Neuronal stem cell (in vitro differentiated cells): Measurements from ENCODE around the gene GNAT1. TPM values are rescaled to one million over a fixed set of nuclear protein-coding genes. Genes with fewer than 3 reads are reported as not detected.

Experiments
- DNase-seq: peaks from one replicate; pipeline ENCODE4 v3.0.0-alpha.2; 2013; ENCODE audit warnings: low spot score
- H2AFZ ChIP-seq: one replicate; pipeline ENCODE4 v1.6.1; 2013; ENCODE audit warnings: mild to moderate bottlenecking, low read length, inconsistent platforms
- H2AK5ac ChIP-seq: 2 replicates; pipeline ENCODE4 v1.6.1; 2013; ENCODE audit warnings: low read depth, mild to moderate bottlenecking, inconsistent platforms, low read length, moderate library complexity, mixed read lengths
- H2BK120ac ChIP-seq: 2 replicates; pipeline ENCODE4 v1.6.1; 2013; ENCODE audit warnings: low read depth, mild to moderate bottlenecking, inconsistent platforms, low read length, moderate library complexity, mixed read lengths
- H2BK12ac ChIP-seq: one replicate; pipeline ENCODE4 v1.6.1; 2013; ENCODE audit warnings: low read length, inconsistent platforms
- H2BK15ac ChIP-seq: 2 replicates; pipeline ENCODE4 v1.6.1; 2013; ENCODE audit warnings: mild to moderate bottlenecking, low read length, inconsistent platforms, mixed read lengths
- H2BK5ac ChIP-seq: one replicate; pipeline ENCODE4 v1.6.1; 2013; ENCODE audit warnings: inconsistent platforms, mild to moderate bottlenecking, low read length, moderate library complexity
- H3K14ac ChIP-seq: one replicate; pipeline ENCODE4 v1.6.1; 2013; ENCODE audit warnings: low read length, inconsistent platforms
- H3K18ac ChIP-seq: 2 replicates; pipeline ENCODE4 v1.6.1; 2013; ENCODE audit warnings: low read length, inconsistent platforms
- H3K23ac ChIP-seq: 2 replicates; pipeline ENCODE4 v1.6.1; 2013; ENCODE audit warnings: low read depth, mild to moderate bottlenecking, mixed read lengths, low read length, inconsistent platforms; ENCODE audit not compliant: poor library complexity
- H3K27ac ChIP-seq: replicated peaks from 3 replicates; pipeline ENCODE4 v1.5.1; 2013; ENCODE audit warnings: low read length, inconsistent platforms
- H3K27me3 ChIP-seq, 3 experiments: 2 replicates each; pipeline ENCODE4 v1.6.1; 2013; ENCODE audit warnings: low read length in 3 of 3, mild to moderate bottlenecking in 2 of 3, inconsistent platforms in 1 of 3, low read depth in 1 of 3, mixed read lengths in 1 of 3, moderate library complexity in 1 of 3; ENCODE audit not compliant: control insufficient read depth in 3 of 3, insufficient read depth in 3 of 3
- H3K36me3 ChIP-seq, 2 donors: replicated peaks in 1 of 2; 2 replicates each; pipeline ENCODE4 v1.6.1; 2013; ENCODE audit warnings: low read length in 2 of 2; ENCODE audit not compliant: control insufficient read depth in 2 of 2, insufficient read depth in 2 of 2
- H3K4ac ChIP-seq: 2 replicates; pipeline ENCODE4 v1.6.1; 2013; ENCODE audit warnings: inconsistent platforms, mild to moderate bottlenecking, low read length, moderate library complexity
- H3K4me1 ChIP-seq, 2 donors: 1 replicate in 1 of 2; 2 replicates in 1 of 2; pipeline ENCODE4 v1.6.1; 2013; ENCODE audit warnings: low read length in 2 of 2, low read depth in 1 of 2; ENCODE audit not compliant: control insufficient read depth in 2 of 2, insufficient read depth in 1 of 2
- H3K4me2 ChIP-seq: one replicate; pipeline ENCODE4 v1.6.1; 2013; ENCODE audit warnings: mild to moderate bottlenecking, low read length, inconsistent platforms; ENCODE audit not compliant: insufficient read depth, poor library complexity, severe bottlenecking
- H3K4me3 ChIP-seq, 2 donors: 2 replicates each; pipeline ENCODE4 v1.5.1; 2013; ENCODE audit warnings: low read length in 2 of 2, mild to moderate bottlenecking in 2 of 2, inconsistent platforms in 1 of 2, moderate library complexity in 1 of 2
- H3K79me1 ChIP-seq: one replicate; pipeline ENCODE4 v1.6.1; 2013; ENCODE audit warnings: low read depth, mild to moderate bottlenecking, inconsistent platforms, low read length, moderate library complexity
- H3K9ac ChIP-seq: one replicate; pipeline ENCODE4 v1.6.1; 2013; ENCODE audit warnings: mild to moderate bottlenecking, low read depth, low read length, inconsistent platforms; ENCODE audit not compliant: poor library complexity
- H3K9me3 ChIP-seq, 2 donors: replicated peaks in 1 of 2; 2 replicates each; pipeline versions ENCODE3 to v1.6.1; 2013; ENCODE audit warnings: low read length in 2 of 2, mild to moderate bottlenecking in 2 of 2, inconsistent platforms in 1 of 2, low read depth in 1 of 2, mixed read lengths in 1 of 2, moderate library complexity in 1 of 2; ENCODE audit not compliant: control insufficient read depth in 2 of 2, insufficient read depth in 1 of 2
- H4K8ac ChIP-seq: one replicate; pipeline ENCODE4 v1.6.1; 2013; ENCODE audit warnings: low read depth, mild to moderate bottlenecking, inconsistent platforms, low read length, moderate library complexity
- H4K91ac ChIP-seq: one replicate; pipeline ENCODE4 v1.6.1; 2013; ENCODE audit warnings: low read length, low read depth, mild to moderate bottlenecking, inconsistent platforms; ENCODE audit not compliant: poor library complexity
- WGBS, 2 donors: extraction: QIAGEN DNeasy Blood & Tissue Kit; methylation state at CpG; one replicate each; pipeline ENCODE4 v1.1.7; 2013; ENCODE audit warnings: missing lambda C conversion rate in 2 of 2, mixed read lengths in 1 of 2; ENCODE audit not compliant: insufficient read length in 2 of 2, insufficient replicate concordance in 1 of 2; ENCODE audit errors: extremely low coverage in 2 of 2; 5-methylcytosine and 5-hydroxymethylcytosine counted together
- polyA plus RNA-seq, 2 experiments: library from polyadenylated mRNA; stranded (reverse); fragments of 200-250 nt; gene quantifications; one replicate each; pipeline ENCODE4 v1.2.3, GENCODE V29; 2013

The GNAT1 gene
- polyA plus RNA-seq (2013, experiment 1 of 2) = 0.03 TPM
- 0.04 TPM for polyA plus RNA-seq (2013, experiment 2 of 2)

GRCh38 chr3:50190936-50191660, at the start of gene GNAT1:
Gene GNAT1 (plus strand): TSS chr3:50191610. CDS start chr3:50191726, 116 bp downstream.
- H4K8ac ChIP-seq = peak within 1 kb of the TSS; percentile 29
- H2BK15ac ChIP-seq = peak within 1 kb of the TSS; percentile 99
- peak within 1 kb of the TSS; percentile 7 for H3K9ac ChIP-seq
- no peaks in the 10 kb centered on the region for H3K9me3 ChIP-seq
- H2BK5ac ChIP-seq = peak within 1 kb of the TSS; percentile 85
- H2AFZ ChIP-seq = no peak within 1 kb of the TSS
- H3K18ac ChIP-seq = peak within 1 kb of the TSS; percentile 75
- peak within 1 kb of the TSS; percentile 31 for H4K91ac ChIP-seq
- H3K23ac ChIP-seq = no peak within 1 kb of the TSS
- peaks cover 0 to 10% of the 10 kb centered on the region in 2 donors for H3K4me1 ChIP-seq
- peak within 1 kb of the TSS; percentile 82 for H2AK5ac ChIP-seq
- no peak within 1 kb of the TSS for H3K14ac ChIP-seq
- H3K4me3 ChIP-seq = no peak within 1 kb of the TSS
- peaks cover 0 to 13% of the 10 kb centered on the region in 2 donors for H3K36me3 ChIP-seq
- H3K4ac ChIP-seq = no peak within 1 kb of the TSS
- no peak for DNase-seq
- peaks cover 5% of the 10 kb centered on the region for H3K79me1 ChIP-seq
- no peak within 1 kb of the TSS for H3K4me2 ChIP-seq
- WGBS, 2 donors = no CpG with 5 or more reads among the region's 8 CpGs
- peak within 1 kb of the TSS; percentile 98 for H2BK12ac ChIP-seq
- H3K27ac ChIP-seq = no peak within 1 kb of the TSS
- H2BK120ac ChIP-seq = peak within 1 kb of the TSS; percentile 93
- H3K27me3 ChIP-seq = peaks cover 0 to 38% (median 3%) of the 10 kb centered on the region in 3 experiments

- Histone ChIP-seq H2BK12ac (no peak overlapping the region), H2AK5ac (peak overlapping the region; percentile 1), H3K27me3 (peaks cover 0 to 28% (median 0%) of the 10 kb centered on the region in 3 experiments), H3K18ac (no peak overlapping the region), H3K14ac (no peak overlapping the region), H3K79me1 (no peaks in the 10 kb centered on the region), H4K91ac (no peak overlapping the region), H3K4ac (no peak overlapping the region), H2BK15ac (no peak overlapping the region), H2BK5ac (no peak overlapping the region), H3K27ac (no peak overlapping the region), H2BK120ac (no peak overlapping the region), H3K4me2 (no peak overlapping the region), H3K4me1 (peaks cover 0 to 13% of the 10 kb centered on the region in 2 donors), H3K4me3 (no peak overlapping the region), H3K9me3 (no peaks in the 10 kb centered on the region), H3K23ac (no peak overlapping the region), H3K36me3 (no peaks in the 10 kb centered on the region), H3K9ac (no peak overlapping the region), H2AFZ (no peak overlapping the region), H4K8ac (no peak overlapping the region)
- no CpG with 5 or more reads among the region's 3 CpGs for WGBS, 2 donors
- DNase-seq = no peak
Measured at GRCh38 chr3:50146316-50146901, 45.0 kb upstream of the GNAT1 start.

- H2AK5ac ChIP-seq = peak overlapping the region; percentile 83
- H3K4ac ChIP-seq = no peak overlapping the region
- H3K4me2 ChIP-seq = no peak overlapping the region
- no peak overlapping the region for H2BK5ac ChIP-seq
- peak overlapping the region; percentile 78 for H2BK15ac ChIP-seq
- H3K18ac ChIP-seq = peak overlapping the region; percentile 44
- no peak overlapping the region for H2AFZ ChIP-seq
- no peak overlapping the region for H4K91ac ChIP-seq
- no peaks in the 10 kb centered on the region for H3K9me3 ChIP-seq
- H3K4me3 ChIP-seq = no peak overlapping the region
- H3K79me1 ChIP-seq = no peaks in the 10 kb centered on the region
- no peak for DNase-seq
- no peak overlapping the region for H3K14ac ChIP-seq
- H3K27me3 ChIP-seq = peaks cover 0 to 34% (median 0%) of the 10 kb centered on the region in 3 experiments
- WGBS, 2 donors = no CpG with 5 or more reads among the region's 7 CpGs
- no peak overlapping the region for H3K9ac ChIP-seq
- H2BK12ac ChIP-seq = peak overlapping the region; percentile 30
- H3K4me1 ChIP-seq = peaks cover 0 to 18% of the 10 kb centered on the region in 2 donors
- H3K27ac ChIP-seq = no peak overlapping the region
- H3K23ac ChIP-seq = no peak overlapping the region
- H4K8ac ChIP-seq = no peak overlapping the region
- H3K36me3 ChIP-seq = no peaks in the 10 kb centered on the region
- H2BK120ac ChIP-seq = no peak overlapping the region
Measured at GRCh38 chr3:50147016-50147415, 44.4 kb upstream of the GNAT1 start.

GRCh38 chr3:50147447-50147846, 44.0 kb upstream of the GNAT1 start:
- Histone ChIP-seq H3K4me2 (no peak overlapping the region), H3K18ac (peak overlapping the region; percentile 44), H2BK5ac (no peak overlapping the region), H2AFZ (no peak overlapping the region), H3K27ac (no peak overlapping the region), H3K4me1 (peaks cover 0 to 18% of the 10 kb centered on the region in 2 donors), H2BK15ac (peak overlapping the region; percentile 78), H2BK12ac (no peak overlapping the region), H3K14ac (peak overlapping the region; percentile 48), H4K91ac (no peak overlapping the region), H2AK5ac (peak overlapping the region; percentile 83), H2BK120ac (no peak overlapping the region), H4K8ac (no peak overlapping the region), H3K27me3 (peaks cover 0 to 38% (median 0%) of the 10 kb centered on the region in 3 experiments), H3K9ac (no peak overlapping the region), H3K4ac (no peak overlapping the region), H3K4me3 (no peak overlapping the region), H3K36me3 (no peaks in the 10 kb centered on the region), H3K23ac (no peak overlapping the region), H3K9me3 (no peaks in the 10 kb centered on the region), H3K79me1 (no peaks in the 10 kb centered on the region)
- no CpG with 5 or more reads among the region's 2 CpGs for WGBS, 2 donors
- no peak for DNase-seq
